D721Med (cell line): ENCODE results near the gene TMEM174.

Experiments used
- DNase-seq: peaks from one replicate; pipeline ENCODE4 v3.0.0; 2011; ENCODE audit warnings: low spot score; ENCODE audit not compliant: insufficient read length
- FAIRE-seq: peaks from 2 replicates; lab custom pipeline; 2011; peaks lifted over from hg19 to GRCh38; lab: Jason Lieb, UNC
- CTCF ChIP-seq: IDR thresholded peaks from 2 replicates; pipeline ENCODE4 v1.5.1; 2012; ENCODE audit warnings: mild to moderate bottlenecking, control low read depth; ENCODE audit not compliant: insufficient read depth; ENCODE audit errors: missing control alignments

TMEM174 gene

GRCh38 chr5:73140801-73141200 is 32.2 kb upstream of the TMEM174 start:
- TF ChIP-seq CTCF: no peak
- DNase-seq: no peak
- no peak for FAIRE-seq

GRCh38 chr5:73142035-73142434 is 31.0 kb upstream of the TMEM174 start:
- DNase-seq: no peak
- TF ChIP-seq CTCF: no peak
- FAIRE-seq: no peak

- TF ChIP-seq CTCF: no peak
- FAIRE-seq: no peak
These were observed 29.3 kb upstream of the TMEM174 start for GRCh38 chr5:73143716-73144115.

GRCh38 chr5:73149540-73149939 is 23.5 kb upstream of the TMEM174 start:
- no peak for DNase-seq
- TF ChIP-seq CTCF: no peak
- FAIRE-seq: no peak

More at GRCh38 chr5:73143716-73144115, 29.3 kb upstream of the TMEM174 start:
- DNase-seq: no peak

- TF ChIP-seq CTCF: no peak
- FAIRE-seq: no peak
- no peak for DNase-seq
These were observed 22.1 kb upstream of the TMEM174 start for GRCh38 chr5:73150876-73151275.

GRCh38 chr5:73151766-73152410 is 21.1 kb upstream of the TMEM174 start:
- DNase-seq: no peak
- no peak for FAIRE-seq
- TF ChIP-seq CTCF: no peak

GRCh38 chr5:73152411-73153388 is 20.3 kb upstream of the TMEM174 start:
- peak; percentile 3 for TF ChIP-seq CTCF
- FAIRE-seq (no peak), DNase-seq (no peak)
